CD4-positive, alpha-beta T cell (primary cell): ENCODE data around the gene STYK1. TPM values are rescaled to one million over a fixed set of nuclear protein-coding genes. Genes with fewer than 3 reads are reported as not detected.

Source experiments
- ATAC-seq: fragments of 200-7000 bp; cut with Tn5 transposase; one replicate; pipeline ENCODE4 v1.10.0; 2022; ENCODE audit warnings: mild to moderate bottlenecking; ENCODE audit not compliant: poor library complexity
- CTCF ChIA-PET: fragments of 350-600 bp; sonication (Branson Sonifier 250); formaldehyde crosslinking; loops from one replicate; lab custom pipeline; 2021; ENCODE audit warnings: antibody characterized with exemption, inconsistent platforms; lab: Charles Lee
- POLR2A ChIA-PET: fragments of 350-600 bp; sonication (Branson Sonifier 250); formaldehyde crosslinking; loops from one replicate; lab custom pipeline; 2021; ENCODE audit warnings: antibody characterized with exemption, inconsistent platforms; lab: Charles Lee
- DNase-seq, 14 experiments: peaks; one replicate each; pipeline ENCODE4 v3.0.0-alpha.2; 2013 to 2020; ENCODE audit warnings: mixed read lengths in 2 of 14
- H3K27ac ChIP-seq, 2 donors: one replicate each; pipeline versions ENCODE4 v1.5.1 to v1.7.0; 2013; ENCODE audit warnings: low read length in 2 of 2, low read depth in 1 of 2, mild to moderate bottlenecking in 1 of 2
- H3K27me3 ChIP-seq, 2 experiments: 1 replicate in 1 of 2; 2 replicates in 1 of 2; pipeline versions ENCODE4 v1.6.1 to v1.7.0; 2013; ENCODE audit warnings: low read length in 2 of 2, control low read depth in 1 of 2, mild to moderate bottlenecking in 1 of 2, moderate library complexity in 1 of 2; ENCODE audit not compliant: insufficient read depth in 2 of 2, control insufficient read depth in 1 of 2
- H3K36me3 ChIP-seq: one replicate; pipeline ENCODE4 v1.6.1; 2013; ENCODE audit warnings: low read length, control low read depth; ENCODE audit not compliant: insufficient read depth
- H3K4me1 ChIP-seq: one replicate; pipeline ENCODE4 v1.6.1; 2013; ENCODE audit warnings: low read length, control low read depth; ENCODE audit not compliant: insufficient read depth
- H3K4me3 ChIP-seq: one replicate; pipeline ENCODE4 v1.5.1; 2013; ENCODE audit warnings: mild to moderate bottlenecking, low read length, moderate library complexity
- H3K9me3 ChIP-seq, 2 experiments: 1 replicate in 1 of 2; 2 replicates in 1 of 2; pipeline versions ENCODE4 v1.6.1 to v1.7.0; 2013; ENCODE audit warnings: low read length in 2 of 2, mild to moderate bottlenecking in 2 of 2, control low read depth in 1 of 2, moderate library complexity in 1 of 2; ENCODE audit not compliant: control insufficient read depth in 1 of 2, insufficient read depth in 1 of 2
- H3K27ac Mint-ChIP-seq: one replicate; pipeline ENCODE4 v1.8.0; 2020; ENCODE audit warnings: mixed read lengths
- H3K27me3 Mint-ChIP-seq: one replicate; pipeline ENCODE4 v1.8.0; 2021; ENCODE audit warnings: mixed read lengths
- H3K36me3 Mint-ChIP-seq: one replicate; pipeline ENCODE4 v1.8.0; 2021; ENCODE audit warnings: low read depth, mixed read lengths
- H3K4me1 Mint-ChIP-seq: one replicate; pipeline ENCODE4 v1.8.0; 2021; ENCODE audit warnings: low read depth, mixed read lengths
- H3K4me3 Mint-ChIP-seq: one replicate; pipeline ENCODE4 v1.8.0; 2020; ENCODE audit warnings: mild to moderate bottlenecking, mixed read lengths
- H3K9me3 Mint-ChIP-seq: one replicate; pipeline ENCODE4 v1.8.0; 2020; ENCODE audit warnings: mixed read lengths
- CTCF ChIP-seq: fragments of 200-600 bp; IDR thresholded peaks from one replicate; pipeline ENCODE4 v1.8.0; 2022; ENCODE audit warnings: antibody characterized with exemption, mild to moderate bottlenecking
- intact Hi-C, 2 experiments: fragments of 100-400 bp; cut with DNase I in 1 of 2; cut with micrococcal nuclease in 1 of 2; formaldehyde crosslinking; loops; one replicate each; pipeline versions ENCODE4 v1.15.1 to v1.9.0; 2023 to 2025; cut with DNase I, micrococcal nuclease
- total RNA-seq, 174 experiments: library from RNA in 2 of 174; stranded (reverse) in 2 of 174; gene quantifications; one replicate each; pipeline ENCODE4 v1.2.3 and lab custom pipeline; 2021 to 2026

The STYK1 gene
- total RNA-seq, 2 experiments from 2014 or later, result not detected

DNA sequence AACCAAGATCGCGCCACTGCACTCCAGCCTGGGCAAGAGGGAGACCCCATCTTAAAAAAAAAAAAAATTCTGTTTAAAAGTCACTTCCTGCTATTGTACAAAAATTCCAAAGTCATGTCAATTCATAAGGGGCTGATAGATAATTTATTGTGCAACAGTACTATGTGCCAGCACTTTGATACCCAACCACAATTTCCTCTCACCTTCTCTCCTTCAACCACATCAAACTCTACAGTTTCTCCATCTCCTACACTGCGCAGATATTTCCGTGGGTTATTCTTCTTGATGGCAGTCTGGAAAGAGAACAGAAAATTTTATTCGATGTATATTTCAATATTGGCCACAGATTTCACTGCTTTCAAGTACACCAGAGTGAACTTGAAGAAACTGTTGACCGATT, 41.6 kb upstream of the STYK1 start:
- H3K4me1 ChIP-seq, result peaks cover 4% of the 10 kb centered on the region
- no peak for TF ChIP-seq CTCF
- no peak overlapping the region for H3K4me3 ChIP-seq
- ATAC-seq (peak; percentile 69), DNase-seq (peak in 3 of 14 experiments; percentile 37 to 54 (median 41))
- intact Hi-C loops, result no loop called here
- no peak overlapping the region for H3K27ac ChIP-seq
- POLR2A ChIA-PET, result no interaction called here
- Mint-ChIP-seq H3K4me3 (no peak overlapping the region), H3K4me1 (peaks cover 14% of the 10 kb centered on the region), H3K27me3 (peaks cover 39% of the 10 kb centered on the region), H3K36me3 (no peaks in the 10 kb centered on the region), H3K27ac (no peak overlapping the region), H3K9me3 (no peaks in the 10 kb centered on the region)
- H3K9me3 ChIP-seq, result no peaks in the 10 kb centered on the region
- CTCF ChIA-PET, result no interaction called here
- H3K36me3 ChIP-seq, result no peaks in the 10 kb centered on the region
- peaks cover 0 to 4% of the 10 kb centered on the region in 2 experiments for H3K27me3 ChIP-seq

DNA sequence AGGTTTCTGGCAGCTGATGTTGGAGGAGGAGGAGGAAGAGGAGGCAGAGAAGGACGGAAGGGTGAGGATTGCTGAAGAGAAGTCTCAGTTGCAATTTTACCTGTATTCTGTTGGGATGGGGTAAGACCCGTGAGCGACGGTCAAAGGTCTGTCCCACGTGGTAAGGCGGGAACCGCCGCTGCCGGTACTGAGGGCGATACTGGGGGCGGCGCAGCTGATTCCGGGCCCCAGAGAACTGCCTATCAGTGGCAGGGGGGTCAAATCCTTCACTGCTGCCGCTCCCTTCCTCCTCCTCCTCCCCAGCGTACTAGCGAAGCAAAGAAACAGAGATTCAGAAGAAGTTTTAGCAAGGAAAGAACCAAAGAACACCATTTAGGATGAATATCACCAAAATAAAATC, 36.0 kb upstream of the STYK1 start:
- H3K4me1 ChIP-seq, result no peaks in the 10 kb centered on the region
- no peak for DNase-seq
- no peaks in the 10 kb centered on the region for H3K9me3 Mint-ChIP-seq
- H3K36me3 Mint-ChIP-seq, result no peaks in the 10 kb centered on the region
- no peaks in the 10 kb centered on the region for H3K36me3 ChIP-seq
- intact Hi-C loops, result no loop called here
- H3K27ac ChIP-seq, result no peak overlapping the region
- no peak overlapping the region for H3K4me3 ChIP-seq
- H3K27ac Mint-ChIP-seq, result no peak overlapping the region
- no peak for TF ChIP-seq CTCF
- no peak overlapping the region for H3K4me3 Mint-ChIP-seq
- CTCF ChIA-PET, result no interaction called here
- H3K4me1 Mint-ChIP-seq, result no peaks in the 10 kb centered on the region
- H3K9me3 ChIP-seq, result no peaks in the 10 kb centered on the region
- POLR2A ChIA-PET, result no interaction called here
- H3K27me3 Mint-ChIP-seq, result peaks cover 16% of the 10 kb centered on the region
- ATAC-seq, result no peak
- peaks cover 0 to 2% of the 10 kb centered on the region in 2 experiments for H3K27me3 ChIP-seq

GRCh38 chr12:10708862-10709261, 35.0 kb upstream of the STYK1 start:
- no peaks in the 10 kb centered on the region for H3K9me3 Mint-ChIP-seq
- no peaks in the 10 kb centered on the region for H3K4me1 ChIP-seq
- ATAC-seq (no peak), DNase-seq (no peak)
- H3K27me3 Mint-ChIP-seq, result peaks cover 13% of the 10 kb centered on the region
- no peak overlapping the region for H3K4me3 ChIP-seq
- ChIA-PET CTCF (interaction anchor here (0.8 kb wide), 1 partner anchor 21 kb away, joined by 3 read pairs; no protein-coding TSS in a partner anchor), POLR2A (interaction anchor here (0.7 kb wide), 1 partner anchor 12 kb away, joined by 3 read pairs; no protein-coding TSS in a partner anchor)
- intact Hi-C loops, result no loop called here
- no peak overlapping the region for H3K27ac Mint-ChIP-seq
- no peak overlapping the region for H3K4me3 Mint-ChIP-seq
- H3K27me3 ChIP-seq, result peaks cover 0 to 2% of the 10 kb centered on the region in 2 experiments
- H3K9me3 ChIP-seq, result no peaks in the 10 kb centered on the region
- H3K36me3 ChIP-seq, result no peaks in the 10 kb centered on the region
- no peaks in the 10 kb centered on the region for H3K4me1 Mint-ChIP-seq
- H3K36me3 Mint-ChIP-seq, result no peaks in the 10 kb centered on the region
- no peak for TF ChIP-seq CTCF
- no peak overlapping the region for H3K27ac ChIP-seq
